ENCODE results near the gene ANXA11.

DNA sequence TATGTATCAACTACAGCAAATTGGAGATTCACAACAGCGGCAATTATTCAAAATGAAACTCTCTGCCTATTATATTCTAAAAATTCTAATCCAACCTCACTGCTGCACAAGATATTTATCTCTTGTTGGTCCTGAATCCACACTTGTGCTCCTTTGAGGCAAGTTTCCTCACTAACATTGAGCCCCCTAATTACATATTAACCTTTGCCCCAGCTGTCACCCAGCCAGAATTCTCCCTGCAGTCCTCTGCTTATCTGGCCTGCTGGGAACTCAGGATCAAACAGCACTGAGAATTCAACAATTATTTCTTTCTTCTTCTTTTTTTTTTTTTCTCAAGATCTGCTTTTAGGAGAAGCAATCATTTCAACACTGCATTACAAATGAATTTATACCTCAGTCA is 94.4 kb downstream of the ANXA11 start:
- no peak for TF ChIP-seq ZNF558 (tag by site-specific recombination; IDR thresholded peaks at IDR 0.05)
- TF ChIP-seq CTCF (tag by site-specific recombination; IDR thresholded peaks at IDR 0.05): no peak
- TF ChIP-seq, protein P1, sequence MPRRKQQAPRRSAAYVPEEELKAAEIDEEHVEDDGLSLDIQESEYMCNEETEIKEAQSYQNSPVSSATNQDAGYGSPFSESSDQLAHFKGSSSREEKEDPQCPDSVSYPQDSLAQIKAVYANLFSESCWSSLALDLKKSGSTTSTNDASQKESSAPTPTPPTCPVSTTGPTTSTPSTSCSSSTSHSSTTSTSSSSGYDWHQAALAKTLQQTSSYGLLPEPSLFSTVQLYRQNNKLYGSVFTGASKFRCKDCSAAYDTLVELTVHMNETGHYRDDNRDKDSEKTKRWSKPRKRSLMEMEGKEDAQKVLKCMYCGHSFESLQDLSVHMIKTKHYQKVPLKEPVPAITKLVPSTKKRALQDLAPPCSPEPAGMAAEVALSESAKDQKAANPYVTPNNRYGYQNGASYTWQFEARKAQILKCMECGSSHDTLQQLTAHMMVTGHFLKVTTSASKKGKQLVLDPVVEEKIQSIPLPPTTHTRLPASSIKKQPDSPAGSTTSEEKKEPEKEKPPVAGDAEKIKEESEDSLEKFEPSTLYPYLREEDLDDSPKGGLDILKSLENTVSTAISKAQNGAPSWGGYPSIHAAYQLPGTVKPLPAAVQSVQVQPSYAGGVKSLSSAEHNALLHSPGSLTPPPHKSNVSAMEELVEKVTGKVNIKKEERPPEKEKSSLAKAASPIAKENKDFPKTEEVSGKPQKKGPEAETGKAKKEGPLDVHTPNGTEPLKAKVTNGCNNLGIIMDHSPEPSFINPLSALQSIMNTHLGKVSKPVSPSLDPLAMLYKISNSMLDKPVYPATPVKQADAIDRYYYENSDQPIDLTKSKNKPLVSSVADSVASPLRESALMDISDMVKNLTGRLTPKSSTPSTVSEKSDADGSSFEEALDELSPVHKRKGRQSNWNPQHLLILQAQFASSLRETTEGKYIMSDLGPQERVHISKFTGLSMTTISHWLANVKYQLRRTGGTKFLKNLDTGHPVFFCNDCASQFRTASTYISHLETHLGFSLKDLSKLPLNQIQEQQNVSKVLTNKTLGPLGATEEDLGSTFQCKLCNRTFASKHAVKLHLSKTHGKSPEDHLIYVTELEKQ (tag by site-specific recombination; IDR thresholded peaks at IDR 0.05; ENCODE audit: borderline replicate concordance): no peak
- no peak for TF ChIP-seq PRDM4 (tag by site-specific recombination; IDR thresholded peaks at IDR 0.05)
- no peak for TF ChIP-seq ZNF394 (tag by site-specific recombination; IDR thresholded peaks at IDR 0.05; ENCODE audit: borderline replicate concordance)
- no peak for TF ChIP-seq ZFHX2 (tag by site-specific recombination; conservative IDR thresholded peaks at IDR 0.05)
- TF ChIP-seq, protein P2, sequence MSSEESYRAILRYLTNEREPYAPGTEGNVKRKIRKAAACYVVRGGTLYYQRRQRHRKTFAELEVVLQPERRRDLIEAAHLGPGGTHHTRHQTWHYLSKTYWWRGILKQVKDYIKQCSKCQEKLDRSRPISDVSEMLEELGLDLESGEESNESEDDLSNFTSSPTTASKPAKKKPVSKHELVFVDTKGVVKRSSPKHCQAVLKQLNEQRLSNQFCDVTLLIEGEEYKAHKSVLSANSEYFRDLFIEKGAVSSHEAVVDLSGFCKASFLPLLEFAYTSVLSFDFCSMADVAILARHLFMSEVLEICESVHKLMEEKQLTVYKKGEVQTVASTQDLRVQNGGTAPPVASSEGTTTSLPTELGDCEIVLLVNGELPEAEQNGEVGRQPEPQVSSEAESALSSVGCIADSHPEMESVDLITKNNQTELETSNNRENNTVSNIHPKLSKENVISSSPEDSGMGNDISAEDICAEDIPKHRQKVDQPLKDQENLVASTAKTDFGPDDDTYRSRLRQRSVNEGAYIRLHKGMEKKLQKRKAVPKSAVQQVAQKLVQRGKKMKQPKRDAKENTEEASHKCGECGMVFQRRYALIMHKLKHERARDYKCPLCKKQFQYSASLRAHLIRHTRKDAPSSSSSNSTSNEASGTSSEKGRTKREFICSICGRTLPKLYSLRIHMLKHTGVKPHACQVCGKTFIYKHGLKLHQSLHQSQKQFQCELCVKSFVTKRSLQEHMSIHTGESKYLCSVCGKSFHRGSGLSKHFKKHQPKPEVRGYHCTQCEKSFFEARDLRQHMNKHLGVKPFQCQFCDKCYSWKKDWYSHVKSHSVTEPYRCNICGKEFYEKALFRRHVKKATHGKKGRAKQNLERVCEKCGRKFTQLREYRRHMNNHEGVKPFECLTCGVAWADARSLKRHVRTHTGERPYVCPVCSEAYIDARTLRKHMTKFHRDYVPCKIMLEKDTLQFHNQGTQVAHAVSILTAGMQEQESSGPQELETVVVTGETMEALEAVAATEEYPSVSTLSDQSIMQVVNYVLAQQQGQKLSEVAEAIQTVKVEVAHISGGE (tag by site-specific recombination; conservative IDR thresholded peaks at IDR 0.05; ENCODE audit: low read depth): no peak
- TF ChIP-seq ZEB2 (tag by site-specific recombination; IDR thresholded peaks at IDR 0.05): no peak
- no peak for TF ChIP-seq ZBTB21 (tag by site-specific recombination; IDR thresholded peaks at IDR 0.05)
- TF ChIP-seq, protein P3, sequence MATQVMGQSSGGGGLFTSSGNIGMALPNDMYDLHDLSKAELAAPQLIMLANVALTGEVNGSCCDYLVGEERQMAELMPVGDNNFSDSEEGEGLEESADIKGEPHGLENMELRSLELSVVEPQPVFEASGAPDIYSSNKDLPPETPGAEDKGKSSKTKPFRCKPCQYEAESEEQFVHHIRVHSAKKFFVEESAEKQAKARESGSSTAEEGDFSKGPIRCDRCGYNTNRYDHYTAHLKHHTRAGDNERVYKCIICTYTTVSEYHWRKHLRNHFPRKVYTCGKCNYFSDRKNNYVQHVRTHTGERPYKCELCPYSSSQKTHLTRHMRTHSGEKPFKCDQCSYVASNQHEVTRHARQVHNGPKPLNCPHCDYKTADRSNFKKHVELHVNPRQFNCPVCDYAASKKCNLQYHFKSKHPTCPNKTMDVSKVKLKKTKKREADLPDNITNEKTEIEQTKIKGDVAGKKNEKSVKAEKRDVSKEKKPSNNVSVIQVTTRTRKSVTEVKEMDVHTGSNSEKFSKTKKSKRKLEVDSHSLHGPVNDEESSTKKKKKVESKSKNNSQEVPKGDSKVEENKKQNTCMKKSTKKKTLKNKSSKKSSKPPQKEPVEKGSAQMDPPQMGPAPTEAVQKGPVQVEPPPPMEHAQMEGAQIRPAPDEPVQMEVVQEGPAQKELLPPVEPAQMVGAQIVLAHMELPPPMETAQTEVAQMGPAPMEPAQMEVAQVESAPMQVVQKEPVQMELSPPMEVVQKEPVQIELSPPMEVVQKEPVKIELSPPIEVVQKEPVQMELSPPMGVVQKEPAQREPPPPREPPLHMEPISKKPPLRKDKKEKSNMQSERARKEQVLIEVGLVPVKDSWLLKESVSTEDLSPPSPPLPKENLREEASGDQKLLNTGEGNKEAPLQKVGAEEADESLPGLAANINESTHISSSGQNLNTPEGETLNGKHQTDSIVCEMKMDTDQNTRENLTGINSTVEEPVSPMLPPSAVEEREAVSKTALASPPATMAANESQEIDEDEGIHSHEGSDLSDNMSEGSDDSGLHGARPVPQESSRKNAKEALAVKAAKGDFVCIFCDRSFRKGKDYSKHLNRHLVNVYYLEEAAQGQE (tag by site-specific recombination; IDR thresholded peaks at IDR 0.05): no peak
- TF ChIP-seq, protein P4, sequence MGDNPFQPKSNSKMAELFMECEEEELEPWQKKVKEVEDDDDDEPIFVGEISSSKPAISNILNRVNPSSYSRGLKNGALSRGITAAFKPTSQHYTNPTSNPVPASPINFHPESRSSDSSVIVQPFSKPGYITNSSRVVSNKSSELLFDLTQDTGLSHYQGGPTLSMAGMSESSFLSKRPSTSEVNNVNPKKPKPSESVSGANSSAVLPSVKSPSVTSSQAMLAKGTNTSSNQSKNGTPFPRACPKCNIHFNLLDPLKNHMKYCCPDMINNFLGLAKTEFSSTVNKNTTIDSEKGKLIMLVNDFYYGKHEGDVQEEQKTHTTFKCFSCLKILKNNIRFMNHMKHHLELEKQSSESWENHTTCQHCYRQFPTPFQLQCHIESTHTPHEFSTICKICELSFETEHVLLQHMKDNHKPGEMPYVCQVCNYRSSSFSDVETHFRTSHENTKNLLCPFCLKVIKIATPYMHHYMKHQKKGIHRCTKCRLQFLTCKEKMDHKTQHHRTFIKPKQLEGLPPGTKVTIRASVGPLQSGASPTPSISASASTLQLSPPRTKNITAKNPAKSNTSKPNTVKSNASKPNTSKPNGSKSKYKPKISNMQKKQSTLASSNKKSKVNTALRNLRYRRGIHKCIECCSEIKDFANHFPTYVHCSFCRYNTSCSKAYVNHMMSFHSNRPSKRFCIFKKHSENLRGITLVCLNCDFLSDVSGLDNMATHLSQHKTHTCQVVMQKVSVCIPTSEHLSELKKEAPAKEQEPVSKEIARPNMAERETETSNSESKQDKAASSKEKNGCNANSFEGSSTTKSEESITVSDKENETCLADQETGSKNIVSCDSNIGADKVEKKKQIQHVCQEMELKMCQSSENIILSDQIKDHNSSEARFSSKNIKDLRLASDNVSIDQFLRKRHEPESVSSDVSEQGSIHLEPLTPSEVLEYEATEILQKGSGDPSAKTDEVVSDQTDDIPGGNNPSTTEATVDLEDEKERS (tag by site-specific recombination; IDR thresholded peaks at IDR 0.05): no peak

Data from HEK293 (cell line).